WTC11 (cell line): ENCODE data around the gene OR6C2. TPM values are rescaled to one million over a fixed set of nuclear protein-coding genes. Genes with fewer than 3 reads are reported as not detected.

ENCODE experiments used
- ATAC-seq: fragments of 200-7000 bp; cut with Tn5 transposase; 2 replicates; pipeline ENCODE4 v1.10.0; 2021; ENCODE audit warnings: mild to moderate bottlenecking, moderate library complexity
- CTCF ChIA-PET: fragments of 300-600 bp; sonication (Branson Sonifier 250); formaldehyde crosslinking; loops from one replicate; lab custom pipeline; 2021; ENCODE audit warnings: antibody characterized with exemption; lab: Charles Lee
- POLR2A ChIA-PET: fragments of 350-600 bp; sonication (Branson Sonifier 250); formaldehyde crosslinking; loops from one replicate; lab custom pipeline; 2021; ENCODE audit warnings: antibody characterized with exemption; lab: Charles Lee
- DNase-seq: peaks from one replicate; pipeline ENCODE4 v3.0.0; 2021; ENCODE audit warnings: low spot score
- H3K27ac Mint-ChIP-seq: 2 replicates; pipeline ENCODE4 v1.8.0; 2021; ENCODE audit warnings: mixed read lengths
- H3K27me3 Mint-ChIP-seq: 2 replicates; pipeline ENCODE4 v1.8.0; 2021; ENCODE audit warnings: low read depth, mild to moderate bottlenecking, moderate library complexity, mixed read lengths
- H3K36me3 Mint-ChIP-seq: 2 replicates; pipeline ENCODE4 v1.8.0; 2021; ENCODE audit warnings: mixed read lengths
- H3K4me1 Mint-ChIP-seq: 2 replicates; pipeline ENCODE4 v1.8.0; 2022; ENCODE audit warnings: mixed read lengths
- H3K4me3 Mint-ChIP-seq: 2 replicates; pipeline ENCODE4 v1.8.0; 2021; ENCODE audit warnings: mild to moderate bottlenecking, moderate library complexity, mixed read lengths
- H3K9me3 Mint-ChIP-seq: 2 replicates; pipeline ENCODE4 v1.8.0; 2021; ENCODE audit warnings: mixed read lengths
- CREM ChIP-seq: sonication (generic); formaldehyde crosslinking; IDR thresholded peaks from 2 replicates; pipeline ENCODE4 v1.8.1; 2022; ENCODE audit warnings: mild to moderate bottlenecking, missing genetic modification reagents, moderate library complexity
- NR1H2 ChIP-seq: sonication (generic); formaldehyde crosslinking; IDR thresholded peaks from 2 replicates; pipeline ENCODE4 v1.9.0; 2021; ENCODE audit warnings: mild to moderate bottlenecking, moderate library complexity, missing genetic modification reagents
- NR2C2 ChIP-seq: sonication (generic); formaldehyde crosslinking; IDR thresholded peaks from 2 replicates; pipeline ENCODE4 v1.8.0; 2022; ENCODE audit warnings: mild to moderate bottlenecking, missing genetic modification reagents
- ZNF423 ChIP-seq: fragments of 250-450 bp; sonication (Bioruptor Pico); IDR thresholded peaks from 2 replicates; pipeline ENCODE4 v2.1.2; 2022; ENCODE audit warnings: mild to moderate bottlenecking, moderate library complexity
- ZSCAN18 ChIP-seq: fragments of 250-450 bp; sonication (Bioruptor Pico); IDR thresholded peaks from 2 replicates; pipeline ENCODE4 v2.1.2; 2022; ENCODE audit warnings: mild to moderate bottlenecking, moderate library complexity
- total RNA-seq: library from RNA; stranded (reverse); gene quantifications from 3 replicates; pipeline ENCODE4 v1.2.3, GENCODE V29; 2021

Gene OR6C2
- total RNA-seq, 1 experiment from 2014 or later: not detected

DNA sequence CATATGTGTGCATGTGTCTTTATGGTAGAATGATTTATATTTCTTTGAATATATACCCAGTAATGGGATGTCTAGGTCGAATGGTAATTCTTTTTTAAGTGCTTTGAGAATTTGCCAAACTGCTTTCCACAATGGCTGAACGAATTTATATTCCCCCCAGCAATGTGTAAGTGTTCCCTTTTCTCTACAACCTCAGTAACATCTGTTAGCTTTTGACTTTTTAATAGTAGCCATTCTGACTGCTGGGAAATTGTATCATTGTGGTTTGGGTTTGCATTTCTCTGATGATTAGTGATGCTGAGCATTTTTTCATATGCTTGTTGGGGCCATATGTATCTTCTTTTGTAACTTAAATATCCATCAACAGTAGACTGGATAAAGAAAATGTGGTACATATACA lies 57.7 kb downstream of the OR6C2 start:
- Mint-ChIP-seq H3K27ac (no peak overlapping the region), H3K4me1 (peaks cover 3% of the 10 kb centered on the region; the same call in 1 of the 2 replicates), H3K36me3 (no peaks in the 10 kb centered on the region), H3K9me3 (no peaks in the 10 kb centered on the region), H3K4me3 (no peak overlapping the region), H3K27me3 (no peaks in the 10 kb centered on the region)
- ATAC-seq (no peak), DNase-seq (no peak)
- TF ChIP-seq ZSCAN18 (no peak), ZNF423 (CRISPR knock-in tag) (no peak), NR1H2 (CRISPR knock-in tag) (no peak), NR2C2 (no peak), CREM (CRISPR knock-in tag) (no peak)
- POLR2A ChIA-PET: no interaction called here
- CTCF ChIA-PET: interaction anchor here (1.4 kb wide), 1 partner anchor 13 kb away, joined by 3 read pairs; no protein-coding TSS in a partner anchor

Other genes with a start within 250 kb of the OR6C2 start
- gene OR10A7, start 223.1 kb upstream of the OR6C2 start, total RNA-seq: not detected in 3 replicates
- gene OR6C74, start 199.5 kb upstream of the OR6C2 start, total RNA-seq: not detected in 3 replicates
- gene OR6C6, start 147.5 kb upstream of the OR6C2 start, total RNA-seq: not detected in 3 replicates
- gene OR6C1, start 129.7 kb upstream of the OR6C2 start, total RNA-seq: not detected in 3 replicates
- gene OR6C3, start 113.3 kb upstream of the OR6C2 start, total RNA-seq: not detected in 3 replicates
- gene OR6C75, start 81.1 kb upstream of the OR6C2 start, total RNA-seq: not detected in 3 replicates
- not detected in 3 replicates for gene OR6C65, start 43.5 kb upstream of the OR6C2 start, total RNA-seq
- gene OR6C76, start 17.8 kb upstream of the OR6C2 start, total RNA-seq: not detected in 3 replicates
- not detected in 3 replicates for gene OR6C70, start 26.1 kb downstream of the OR6C2 start, total RNA-seq
- not detected in 3 replicates for gene OR6C68, start 48.3 kb downstream of the OR6C2 start, total RNA-seq
- not detected in 3 replicates for gene OR6C4, start 105.5 kb downstream of the OR6C2 start, total RNA-seq
- not detected in 3 replicates for gene OR2AP1, start 128.4 kb downstream of the OR6C2 start, total RNA-seq
- gene OR10P1, start 192.8 kb downstream of the OR6C2 start, total RNA-seq: not detected in 3 replicates